K562 (cell line): Measurements from ENCODE around the gene SPIRE1. TPM values are rescaled to one million over a fixed set of nuclear protein-coding genes. Genes with fewer than 3 reads are reported as not detected.
A peak's percentile ranks its signal among the peaks of the same experiment; 100 is the strongest.

Source experiments
- BHLHE40 ChIP-seq: IDR thresholded peaks from 2 replicates; pipeline ENCODE4 v1.6.1; 2011; ENCODE audit warnings: low read length, improper control_type of control experiment
- FOXK2 ChIP-seq, 2 experiments: fragments of 450-650 bp; IDR thresholded peaks in 1 of 2; conservative IDR thresholded peaks in 1 of 2; 2 replicates each; pipeline ENCODE4 v1.6.1; 2016; ENCODE audit warnings: low read depth in 2 of 2, mild to moderate bottlenecking in 1 of 2
- JUND ChIP-seq, 2 experiments: IDR thresholded peaks; 2 replicates in 1 of 2; 3 replicates in 1 of 2; pipeline ENCODE4 v1.6.1; 2011; ENCODE audit warnings: borderline replicate concordance in 2 of 2, low read depth in 2 of 2, low read length in 2 of 2, improper control_type of control experiment in 1 of 2, missing biosample characterization in 1 of 2, missing genetic modification characterization in 1 of 2, missing genetic modification reagents in 1 of 2
- MCM2 ChIP-seq: fragments of 450-650 bp; IDR thresholded peaks from 2 replicates; pipeline ENCODE4 v1.6.1; 2017; ENCODE audit warnings: low read depth, mild to moderate bottlenecking
- MEIS2 ChIP-seq: fragments of 450-650 bp; IDR thresholded peaks from 2 replicates; pipeline ENCODE4 v1.6.1; 2014; ENCODE audit warnings: mild to moderate bottlenecking; ENCODE audit not compliant: partially characterized antibody
- MXD1 ChIP-seq: fragments of 250-450 bp; sonication (Bioruptor Pico); IDR thresholded peaks from 2 replicates; pipeline ENCODE4 v1.8.0; 2021; ENCODE audit warnings: borderline replicate concordance, mild to moderate bottlenecking, moderate library complexity; ENCODE audit not compliant: poor library complexity, severe bottlenecking
- NELFE ChIP-seq: IDR thresholded peaks from 2 replicates; pipeline ENCODE4 v1.6.1; 2011; ENCODE audit warnings: mild to moderate bottlenecking; ENCODE audit not compliant: insufficient read depth, insufficient read length
- POLR2A ChIP-seq: fragments of 450-650 bp; conservative IDR thresholded peaks from 2 replicates; pipeline ENCODE4 v1.6.1; 2016
- POLR2B ChIP-seq: fragments of 450-650 bp; IDR thresholded peaks from 2 replicates; pipeline ENCODE4 v1.6.1; 2018; ENCODE audit warnings: low read depth; ENCODE audit not compliant: partially characterized antibody
- POU5F1 ChIP-seq: fragments of 150-350 bp; IDR thresholded peaks from 2 replicates; pipeline ENCODE4 v1.6.1; 2014; ENCODE audit warnings: borderline replicate concordance, low read length, low read depth, mild to moderate bottlenecking; ENCODE audit not compliant: partially characterized antibody
- PURB ChIP-seq: sonication (generic); formaldehyde crosslinking; IDR thresholded peaks from 2 replicates; pipeline ENCODE4 v1.9.0; 2021; ENCODE audit warnings: low read depth, mild to moderate bottlenecking, missing genetic modification reagents
- RNF219 ChIP-seq: fragments of 250-450 bp; sonication (Bioruptor Pico); IDR thresholded peaks from 2 replicates; pipeline ENCODE4 v1.5.0; 2022; ENCODE audit warnings: mild to moderate bottlenecking
- SAFB ChIP-seq: fragments of 200-400 bp; formaldehyde crosslinking; IDR thresholded peaks from 2 replicates; pipeline ENCODE4 v1.6.1; 2017; ENCODE audit warnings: low read depth, low read length, borderline replicate concordance
- SMAD3 ChIP-seq: fragments of 450-650 bp; formaldehyde crosslinking; conservative IDR thresholded peaks from 2 replicates; pipeline ENCODE4 v1.4.0; 2020; ENCODE audit warnings: mild to moderate bottlenecking
- SRSF1 ChIP-seq: fragments of 200-400 bp; formaldehyde crosslinking; IDR thresholded peaks from 2 replicates; pipeline ENCODE4 v1.6.1; 2017; ENCODE audit warnings: mild to moderate bottlenecking, low read depth, low read length, moderate library complexity
- ZFPM2 ChIP-seq: fragments of 250-450 bp; sonication (Bioruptor Pico); IDR thresholded peaks from 2 replicates; pipeline ENCODE4 v1.5.1; 2022; ENCODE audit warnings: mild to moderate bottlenecking
- ZKSCAN8 ChIP-seq: fragments of 200-800 bp; sonication (Bioruptor generic); IDR thresholded peaks from 2 replicates; pipeline ENCODE4 v1.6.1; 2016; ENCODE audit warnings: missing genetic modification characterization, missing compliant biosample characterization
- ZNF277 ChIP-seq: fragments of 250-450 bp; sonication (Bioruptor Pico); IDR thresholded peaks from 2 replicates; pipeline ENCODE4 v1.8.0; 2022; ENCODE audit warnings: inconsistent platforms, mild to moderate bottlenecking, moderate library complexity, borderline replicate concordance
- ZNF280B ChIP-seq: fragments of 250-450 bp; sonication (Bioruptor Pico); IDR thresholded peaks from 2 replicates; pipeline ENCODE4 v1.5.1; 2021; ENCODE audit warnings: mild to moderate bottlenecking
- ZNF583 ChIP-seq: fragments of 250-450 bp; sonication (Bioruptor Pico); IDR thresholded peaks from 2 replicates; pipeline ENCODE4 v1.4.0; 2020
- ZNF707 ChIP-seq: fragments of 250-450 bp; sonication (Bioruptor Pico); conservative IDR thresholded peaks from 2 replicates; pipeline ENCODE4 v1.8.0; 2022; ENCODE audit warnings: inconsistent platforms, mild to moderate bottlenecking, moderate library complexity
- ZNF780A ChIP-seq: fragments of 250-450 bp; sonication (Bioruptor Pico); IDR thresholded peaks from 2 replicates; pipeline ENCODE4 v1.5.0; 2021; ENCODE audit warnings: mild to moderate bottlenecking
- ZZZ3 ChIP-seq: fragments of 450-650 bp; IDR thresholded peaks from 2 replicates; pipeline ENCODE4 v1.6.1; 2016; ENCODE audit warnings: antibody characterized with exemption, mild to moderate bottlenecking, moderate library complexity
- polyA plus RNA-seq, 8 experiments: library from polyadenylated mRNA; depleted of rRNA in 4 of 8; stranded (reverse) in 5 of 8; unstranded in 3 of 8; fragments of >200 nt; fragmentation: Nextera tagmentation in 2 of 8; fragmentation: Illumina TruSeq in 1 of 8; extraction: Ambion mirVana in 2 of 8; extraction: Trizol in 1 of 8; gene quantifications; 2 replicates each; pipeline versions ENCODE4 v1.2.1 to v1.2.3, GENCODE V29; 2011 to 2014; ENCODE audit warnings: inconsistent platforms in 1 of 8, missing spikeins in 1 of 8
- total RNA-seq, 7 experiments: library from RNA; depleted of rRNA in 6 of 7; stranded (reverse); fragments of >200 nt in 6 of 7; fragmentation: Illumina TruSeq in 2 of 7; extraction: Trizol in 2 of 7; gene quantifications; 2 replicates each; pipeline versions ENCODE4 v1.2.1 to v1.2.3, GENCODE V29; 2011 to 2021; ENCODE audit warnings: low replicate concordance in 1 of 7

The SPIRE1 gene
- total and polyA plus RNA-seq, 9 of the 15 experiments (the other 6 are each of a cell fraction or from before 2014, with no cell fraction given): 2.9 to 14.0 (median 10.2) TPM

GRCh38 chr18:12491611-12492435 is 166.1 kb downstream of the SPIRE1 start (continued):
- TF ChIP-seq ZNF277 (CRISPR knock-in tag) (no peak), SRSF1 (no peak), POU5F1 (no peak), ZNF780A (CRISPR knock-in tag) (no peak), MEIS2 (peak; percentile 48), SAFB (no peak), ZZZ3 (no peak), BHLHE40 (no peak), ZNF707 (no peak), RNF219 (no peak; the same call in 1 of the 2 replicates), JUND (IDR thresholded peaks at IDR 0.05; ENCODE audit: borderline replicate concordance, low read depth, low read length) (peak; percentile 77; the same call in 1 of the 2 replicates), JUND (tag; IDR thresholded peaks at IDR 0.05; ENCODE audit: borderline replicate concordance, low read depth, low read length) (peak; percentile 82; the same call in 2 of the 3 replicates), PURB (CRISPR knock-in tag) (no peak), POLR2A (no peak; the same call in 1 of the 2 replicates), MCM2 (no peak), POLR2B (no peak), SMAD3 (CRISPR knock-in tag) (no peak), ZNF280B (CRISPR knock-in tag) (no peak), NELFE (no peak), MXD1 (CRISPR knock-in tag) (no peak), ZKSCAN8 (CRISPR knock-in tag) (no peak), FOXK2 (conservative IDR thresholded peaks at IDR 0.05 in 1 of 2, IDR thresholded peaks at IDR 0.05 in 1 of 2; ENCODE audit: low read depth in 2 of 2) (peak; percentile 32 to 47; a peak in 1 of 4 replicates), ZNF583 (CRISPR knock-in tag) (no peak), ZFPM2 (CRISPR knock-in tag) (no peak)
